ENCODE measurements around the gene SMC3.

GRCh38 chr10:110613341-110613995, 46.0 kb downstream of the SMC3 start:
- TF ChIP-seq CTCF (IDR thresholded peaks at IDR 0.05) (no peak), POLR2A (IDR thresholded peaks at IDR 0.05) (no peak)

Data from right lobe of liver (tissue), 4 donors.